CD4-positive, alpha-beta T cell treated with Interleukin-6 at 100 ng/mL for 8 hours (primary cell): Measurements from ENCODE around the gene LHFPL3.
"Not testable (repeated sequence)": the region's sequence is repeated elsewhere in the genome, so short reads cannot be mapped to it uniquely, and the experiment has no call there.

ENCODE experiments used
- DNase-seq: peaks from one replicate; pipeline ENCODE4 v3.0.0-alpha.2; 2020; ENCODE audit warnings: mixed read lengths, low spot score

Gene LHFPL3

DNA sequence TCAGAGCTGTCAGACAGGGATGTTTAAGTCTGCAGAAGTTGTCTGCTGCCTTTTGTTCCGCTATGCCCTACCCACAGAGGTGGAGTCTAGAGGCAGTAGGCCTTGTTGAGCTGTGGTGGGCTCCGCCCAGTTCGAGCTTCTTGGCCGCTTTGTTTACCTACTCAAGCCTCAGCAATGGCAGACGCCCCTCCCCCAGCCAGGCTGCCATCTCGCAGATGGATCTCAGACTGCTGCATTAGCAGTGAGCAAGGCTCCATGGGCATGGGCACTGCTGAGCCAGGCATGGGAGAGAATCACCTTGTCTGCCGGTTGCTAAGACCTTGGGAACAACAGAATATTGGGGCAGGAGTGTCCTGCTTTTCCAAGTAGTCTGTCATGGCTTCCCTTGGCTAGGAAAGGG is 267.2 kb downstream of the LHFPL3 start:
- DNase-seq = not testable (repeated sequence)

- no peak for DNase-seq
Observed at GRCh38 chr7:104603957-104604356, 275.6 kb downstream of the LHFPL3 start.

DNA sequence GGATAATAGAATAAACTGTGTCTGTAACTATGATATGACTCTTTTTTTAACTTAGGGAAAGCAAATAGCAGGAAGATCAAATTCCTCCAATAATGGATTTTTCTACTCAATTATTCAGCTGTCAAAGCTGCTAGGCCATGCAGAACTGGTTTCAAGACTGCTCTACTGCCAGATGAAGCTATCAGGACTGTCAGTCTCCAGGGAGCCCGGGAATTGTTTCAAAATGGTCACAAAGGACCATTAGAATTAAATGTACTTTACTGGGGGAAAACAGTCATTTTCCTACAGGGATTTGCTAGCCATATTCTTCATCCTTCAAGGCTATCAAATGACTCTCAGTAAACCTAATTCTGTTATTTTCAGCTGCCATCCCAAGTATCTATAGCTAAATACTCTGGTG is 276.3 kb downstream of the LHFPL3 start:
- DNase-seq = no peak

DNA sequence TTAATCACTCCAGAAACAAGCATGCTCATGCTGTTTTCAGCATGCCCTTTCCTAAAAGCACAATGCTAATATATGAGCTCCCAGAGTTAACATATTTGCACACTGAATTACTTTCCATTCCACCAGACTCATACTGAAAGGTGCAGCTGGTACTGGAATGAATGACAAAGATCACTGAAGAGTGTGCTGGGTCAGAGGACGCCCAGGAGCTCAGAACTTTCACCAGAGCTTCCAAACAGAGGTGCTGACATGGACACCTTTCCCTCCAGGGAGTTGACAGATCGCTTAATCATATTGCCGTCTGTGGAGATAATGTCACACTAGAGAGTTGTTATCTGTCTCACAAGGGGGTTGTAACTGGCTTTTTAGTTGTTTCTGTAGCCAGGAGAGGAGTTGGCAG is 292.9 kb downstream of the LHFPL3 start:
- DNase-seq = no peak

DNA sequence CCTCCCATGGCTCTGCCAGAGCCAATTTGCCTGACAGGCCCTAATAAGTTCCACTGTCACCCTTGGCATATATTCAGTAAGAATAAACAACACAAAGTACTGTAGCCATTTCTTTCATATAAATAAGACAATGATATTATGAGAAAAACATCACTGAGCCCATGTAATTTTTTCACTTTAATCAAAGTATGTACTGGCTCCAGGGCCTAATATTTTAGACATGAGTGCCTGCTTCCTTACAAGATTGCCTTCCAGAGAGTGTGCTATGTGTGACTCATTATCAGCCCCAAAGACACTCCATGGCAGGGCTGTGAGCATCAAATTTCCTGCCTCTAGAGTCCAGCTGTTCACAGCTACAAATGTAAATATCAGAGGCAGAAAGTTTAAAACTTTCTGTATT is 297.6 kb downstream of the LHFPL3 start:
- no peak for DNase-seq

DNA sequence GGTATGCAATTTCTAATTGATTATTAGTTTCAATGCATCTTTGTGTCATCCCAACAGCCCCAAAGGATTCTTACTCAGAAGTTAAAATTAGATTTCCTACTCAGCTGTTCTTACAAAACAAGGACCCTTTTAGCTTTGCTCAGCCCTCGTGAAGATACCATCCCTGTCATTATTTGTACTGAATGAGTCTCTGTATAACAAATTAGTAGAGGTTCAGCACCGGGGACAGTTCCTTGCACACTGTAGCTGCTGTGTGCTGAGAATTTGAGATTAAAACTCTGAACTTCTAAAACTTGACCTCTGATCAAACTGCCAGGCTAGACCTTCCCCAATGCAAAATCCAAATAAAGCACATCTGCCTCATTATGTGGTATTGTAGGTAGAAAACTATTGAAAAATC is 299.1 kb downstream of the LHFPL3 start:
- DNase-seq = no peak

DNA sequence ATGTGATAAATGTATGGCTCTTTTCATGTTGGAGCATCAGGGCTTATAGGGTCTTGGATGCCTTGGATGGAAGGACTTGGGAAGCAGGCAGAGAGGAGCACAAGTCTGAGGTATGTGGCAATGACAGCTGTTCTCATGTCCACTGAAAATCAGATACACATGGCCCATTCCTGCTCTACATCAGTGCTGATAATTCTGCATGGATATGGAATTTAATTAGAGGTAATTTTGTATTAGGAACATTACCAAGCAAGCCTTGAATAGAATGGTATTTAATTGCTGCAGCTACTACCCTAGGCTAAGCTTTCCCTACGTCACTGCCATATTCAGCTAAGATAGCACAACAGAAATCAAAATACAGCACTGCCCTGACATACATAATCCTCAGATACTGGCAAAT is 299.6 kb downstream of the LHFPL3 start:
- DNase-seq = no peak

- no peak for DNase-seq
Observed at GRCh38 chr7:104629408-104629807, 301.0 kb downstream of the LHFPL3 start.

GRCh38 chr7:104640506-104640905 is 312.1 kb downstream of the LHFPL3 start:
- DNase-seq = no peak

DNA sequence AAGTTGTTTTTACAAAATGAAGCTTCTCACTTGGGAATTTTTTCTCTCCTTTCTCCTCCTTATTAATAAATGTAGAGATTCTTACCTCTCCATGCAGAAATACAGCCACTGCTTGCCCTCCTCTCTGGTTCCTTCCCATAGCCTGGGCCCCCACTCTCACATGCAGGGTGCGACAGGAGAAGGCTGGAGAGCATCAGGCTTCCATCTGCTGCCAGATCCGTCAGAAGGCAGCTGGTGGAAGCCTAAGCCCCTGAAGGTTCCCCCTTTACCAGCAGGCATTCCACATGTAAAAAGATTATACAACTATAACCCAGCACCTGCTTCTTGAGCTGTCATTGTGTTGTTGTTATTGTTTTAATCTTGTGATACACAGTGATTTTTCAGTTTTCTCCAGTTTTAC is 314.2 kb downstream of the LHFPL3 start:
- DNase-seq = no peak

GRCh38 chr7:104643587-104644217 is 315.3 kb downstream of the LHFPL3 start:
- no peak for DNase-seq

- no peak for DNase-seq
Observed at GRCh38 chr7:104650991-104651640, 322.7 kb downstream of the LHFPL3 start.

- DNase-seq = no peak
Observed at GRCh38 chr7:104652434-104652833, 324.0 kb downstream of the LHFPL3 start.

DNA sequence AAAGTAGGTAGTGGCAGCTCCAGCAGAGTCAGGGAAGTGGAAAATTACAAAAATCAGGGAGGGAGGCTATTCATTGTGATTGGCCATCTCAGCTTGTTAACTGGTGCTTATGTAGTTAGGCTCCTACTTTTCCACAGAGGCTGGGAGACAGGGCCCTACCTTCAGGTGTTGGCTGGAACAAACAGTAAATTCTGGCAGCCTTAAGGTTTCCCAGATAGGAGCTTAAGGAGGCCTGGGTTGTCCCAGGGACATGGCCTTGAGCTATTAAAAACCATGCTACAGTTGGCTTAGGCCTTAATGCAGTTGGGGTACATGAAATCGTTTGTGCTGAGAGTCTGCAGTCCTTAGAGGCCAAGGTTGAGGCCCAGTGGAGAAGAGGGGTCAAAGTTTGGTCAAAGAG is 324.5 kb downstream of the LHFPL3 start:
- no peak for DNase-seq

- no peak for DNase-seq
Observed at GRCh38 chr7:104653825-104654401, 325.5 kb downstream of the LHFPL3 start.

DNA sequence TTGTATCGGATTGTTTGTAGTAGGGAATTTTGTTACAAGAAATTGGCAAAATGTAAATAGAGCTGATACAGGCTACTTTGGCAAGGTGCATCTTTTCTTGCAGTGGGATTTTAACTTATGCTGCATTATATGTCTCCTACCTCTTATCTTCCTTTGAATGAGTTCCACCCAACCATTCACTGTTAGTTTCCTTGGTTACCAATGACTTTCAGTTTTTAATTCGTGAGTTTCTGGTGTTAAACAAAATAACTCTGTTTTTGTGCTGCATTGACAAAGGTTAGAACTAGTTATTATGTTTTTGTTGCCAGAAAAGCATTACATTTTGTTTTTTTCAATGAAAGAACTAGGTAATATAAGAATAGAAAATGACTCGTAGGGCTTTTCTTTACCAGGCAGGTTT is 327.2 kb downstream of the LHFPL3 start:
- DNase-seq = no peak

GRCh38 chr7:104656467-104656866 is 328.1 kb downstream of the LHFPL3 start:
- no peak for DNase-seq

DNA sequence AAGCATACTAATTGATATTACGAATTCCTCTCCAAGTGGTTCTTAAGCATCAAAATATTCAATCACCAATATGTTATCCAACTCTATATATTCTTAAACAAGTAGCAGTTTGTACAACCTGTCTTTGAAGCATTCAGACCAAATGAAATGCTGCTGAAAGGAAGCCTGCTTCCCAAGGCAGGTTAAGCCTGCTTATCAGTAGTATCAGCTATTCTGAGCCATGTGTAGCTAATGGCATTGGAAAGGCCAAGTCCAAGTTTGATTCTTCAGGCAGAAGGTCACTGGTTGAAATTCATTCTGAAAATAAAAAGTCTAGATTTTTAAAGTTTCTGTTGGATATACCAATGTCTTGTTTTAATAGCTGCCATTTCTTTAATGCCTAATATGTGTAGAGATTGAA is 328.7 kb downstream of the LHFPL3 start:
- no peak for DNase-seq

DNA sequence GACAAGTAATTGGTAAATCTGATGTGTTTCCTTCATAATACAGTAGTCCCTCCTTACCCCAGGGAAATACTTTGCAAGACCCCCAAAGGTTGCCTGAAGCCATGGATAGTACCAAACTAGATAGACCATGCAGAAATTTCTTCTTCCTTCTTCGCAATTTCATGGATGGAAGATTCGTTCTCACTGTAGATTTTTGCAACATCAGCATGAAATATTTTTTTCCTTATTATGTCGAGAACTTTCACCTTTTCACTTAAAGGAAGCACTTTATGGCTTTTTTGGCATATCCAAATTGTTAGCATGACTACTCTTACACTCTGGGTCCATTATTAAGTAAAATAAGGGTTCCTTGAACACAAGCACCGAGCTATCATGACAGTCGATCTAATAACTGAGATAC is 333.2 kb downstream of the LHFPL3 start:
- DNase-seq = no peak

GRCh38 chr7:104664648-104665047 is 336.2 kb downstream of the LHFPL3 start:
- DNase-seq = no peak

DNA sequence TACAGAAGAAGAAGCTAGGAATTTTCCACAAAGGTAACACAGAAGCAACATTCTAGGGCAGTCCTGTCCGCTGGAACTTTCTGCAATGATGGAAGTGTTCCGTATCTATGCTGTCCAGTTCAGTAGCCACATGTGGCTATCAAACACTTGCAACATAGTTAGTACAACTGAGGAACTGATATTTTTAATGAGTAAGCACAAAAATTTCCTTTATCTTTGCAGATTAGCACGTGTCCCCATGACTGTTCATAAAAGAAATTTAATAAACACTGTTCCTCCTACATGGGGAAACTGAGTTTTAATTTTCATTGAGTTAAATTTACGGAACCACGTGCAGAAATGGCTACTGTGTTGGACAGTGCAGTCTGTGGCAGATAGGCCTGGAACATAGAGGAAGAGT is 349.2 kb downstream of the LHFPL3 start:
- no peak for DNase-seq

DNA sequence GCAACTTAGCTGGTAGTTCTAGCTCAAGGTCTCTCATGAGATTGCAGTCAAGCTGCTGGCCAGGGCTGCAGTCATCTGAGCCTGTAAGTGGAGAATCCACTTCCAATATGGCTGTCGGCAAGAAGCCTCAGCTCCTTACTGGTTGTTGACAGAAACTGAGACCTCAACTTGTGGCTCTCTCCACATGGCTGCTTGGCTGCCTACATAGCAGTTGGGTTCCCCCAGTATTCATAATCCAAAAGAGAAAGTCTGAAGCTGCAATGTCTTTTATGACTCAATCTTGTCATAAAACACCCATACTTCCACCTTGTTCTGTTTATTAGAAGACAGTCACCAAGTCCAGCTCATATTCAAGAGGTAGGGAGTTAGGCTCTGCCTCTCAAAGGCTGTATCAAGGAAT is 350.7 kb downstream of the LHFPL3 start:
- no peak for DNase-seq

DNA sequence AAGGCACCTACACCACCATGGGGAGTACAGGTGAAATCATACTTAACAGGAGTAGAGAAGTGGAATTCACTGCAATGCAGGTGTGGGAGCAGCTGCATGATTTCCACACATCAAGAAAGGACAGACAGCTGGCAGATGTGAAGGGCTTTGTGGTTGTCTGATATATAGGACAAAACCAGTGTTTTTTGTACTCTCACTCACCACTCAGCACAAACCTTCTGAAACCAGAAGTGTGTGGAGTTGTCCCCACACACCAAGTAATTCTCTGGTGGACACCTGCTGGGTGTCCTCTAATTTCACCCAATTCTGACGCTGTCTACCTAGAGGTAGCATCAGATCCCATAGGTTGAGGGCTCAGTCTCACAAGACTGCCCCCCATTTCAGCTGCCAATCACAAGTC is 357.9 kb downstream of the LHFPL3 start:
- no peak for DNase-seq

DNA sequence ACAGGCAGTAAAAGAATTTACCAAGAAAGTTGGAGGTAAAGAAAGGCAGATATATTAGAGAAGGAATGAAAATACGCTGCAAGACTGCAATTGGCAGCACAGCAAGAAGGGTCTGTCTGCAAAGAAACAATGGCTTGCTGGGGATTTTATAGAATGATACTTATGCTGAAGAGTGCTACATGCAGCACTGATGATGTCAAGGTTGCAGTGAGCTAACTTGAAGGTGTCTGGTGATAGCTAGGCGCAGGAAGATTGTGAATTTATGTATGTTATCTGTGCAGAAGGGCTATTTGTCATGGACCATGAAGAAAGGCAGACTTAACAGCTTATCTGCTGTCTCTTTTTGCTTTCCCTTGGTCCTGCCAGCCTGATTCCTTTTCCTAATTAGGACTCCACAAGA is 366.3 kb downstream of the LHFPL3 start:
- no peak for DNase-seq
